ENCODE measurements around the gene PLA2G4D. TPM values are rescaled to one million over a fixed set of nuclear protein-coding genes. Genes with fewer than 3 reads are reported as not detected.

Gene PLA2G4D
- total and polyA plus RNA-seq, 2 donors (not counting 3 experiments of a cell fraction or from before 2014, with no cell fraction given) = not detected

DNA sequence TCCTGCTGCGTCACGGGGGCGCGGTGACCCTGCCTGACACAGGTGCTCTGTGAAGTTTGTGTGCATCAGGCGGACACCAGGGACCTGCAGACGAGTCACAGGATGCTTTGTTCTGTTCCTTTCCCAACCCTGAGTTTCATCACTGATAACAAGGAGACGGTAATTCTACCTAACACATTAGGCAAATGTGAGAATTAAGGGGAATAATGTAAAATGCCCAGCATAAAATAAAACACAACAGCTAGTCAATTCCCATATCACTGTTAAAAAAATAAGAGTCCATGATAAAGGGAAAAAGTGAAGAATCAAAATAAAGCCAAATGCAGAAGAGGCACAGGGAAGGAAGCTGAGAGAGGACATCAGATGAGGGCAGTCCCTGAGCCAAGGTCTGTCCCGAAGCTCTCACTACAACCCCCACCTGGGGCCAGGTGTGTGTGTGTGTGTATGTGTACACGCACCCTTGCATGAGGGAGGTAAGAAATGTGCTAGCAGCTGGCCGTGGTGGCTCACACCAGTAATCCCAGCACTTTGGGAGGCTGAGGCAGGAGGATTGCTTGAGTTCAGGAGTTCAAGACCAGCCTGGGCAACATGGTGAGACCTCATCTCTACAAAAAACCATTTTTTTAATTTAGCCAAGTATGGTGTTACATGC is 27.5 kb downstream of the PLA2G4D start:
- FAIRE-seq (no peak), DNase-seq (ENCODE audit: low read depth, low spot score) (no peak)
- no peaks in the 10 kb centered on the region for H3K27me3 ChIP-seq (ENCODE audit: control insufficient read depth in 2 of 2, insufficient read depth in 2 of 2, low read length in 2 of 2)
- H3K79me2 ChIP-seq (ENCODE audit: control insufficient read depth, insufficient read depth, low read length) = no peaks in the 10 kb centered on the region
- H3K36me3 ChIP-seq (ENCODE audit: control insufficient read depth in 2 of 2, extremely low read depth in 1 of 2, insufficient read depth in 2 of 2, low read length in 2 of 2) = no peaks in the 10 kb centered on the region
- dilution Hi-C loops (cut with MboI; ENCODE audit: extremely low pct_ligation_motif_present, low sequenced_read_pairs) (no loop called here), intact Hi-C loops (cut with micrococcal nuclease) (loop anchor here (1.0 to 5.0 kb wide), 3 partner anchors 17 to 405 kb away; no protein-coding TSS in a partner anchor)
- H3K9me1 ChIP-seq (replicated peaks; ENCODE audit: control insufficient read depth, extremely low read depth, insufficient read depth, low read length) = no peaks in the 10 kb centered on the region
- ChIA-PET CTCF (interaction anchor here (0.7 to 7.9 kb wide), 10 partner anchors 11 to 1219 kb away, joined by 3 to 96 read pairs (median 6); no protein-coding TSS in a partner anchor), POLR2A (no interaction called here)
- no peak overlapping the region for H2AFZ ChIP-seq (ENCODE audit: low read depth, low read length)
- H3K4me3 ChIP-seq (replicated peaks in 1 of 3; ENCODE audit: insufficient read depth in 1 of 3, low read depth in 1 of 3, low read length in 3 of 3) = no peak overlapping the region
- no peak overlapping the region for H3K9ac ChIP-seq (replicated peaks; ENCODE audit: extremely low read depth, insufficient read depth, low read length)
- no peaks in the 10 kb centered on the region for H3K4me1 ChIP-seq (ENCODE audit: control insufficient read depth, extremely low read depth, insufficient read depth, low read length)
- no TSS peak for BruUV-seq (replicated peaks)
- H4K20me1 ChIP-seq (replicated peaks; ENCODE audit: control insufficient read depth, extremely low read depth, insufficient read depth, low read length) = no peaks in the 10 kb centered on the region
- H3K9me3 ChIP-seq (replicated peaks; ENCODE audit: control insufficient read depth, insufficient read depth, low read length) = no peaks in the 10 kb centered on the region
- TF ChIP-seq, protein P1, sequence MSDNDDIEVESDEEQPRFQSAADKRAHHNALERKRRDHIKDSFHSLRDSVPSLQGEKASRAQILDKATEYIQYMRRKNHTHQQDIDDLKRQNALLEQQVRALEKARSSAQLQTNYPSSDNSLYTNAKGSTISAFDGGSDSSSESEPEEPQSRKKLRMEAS (IDR thresholded peaks at IDR 0.05; ENCODE audit: insufficient read depth, insufficient read length) = no peak
- TF ChIP-seq POLR2A (IDR thresholded peaks at IDR 0.05; ENCODE audit: low read depth, low read length) (no peak), MYC (IDR thresholded peaks at IDR 0.05; ENCODE audit: low read depth, low read length) (no peak), GATA2 (IDR thresholded peaks at IDR 0.05; ENCODE audit: insufficient read depth, insufficient read length, low read depth, low read length) (no peak), EZH2 (IDR thresholded peaks at IDR 0.05; ENCODE audit: borderline replicate concordance, low read depth, low read length, severe bottlenecking) (no peak), FOS (IDR thresholded peaks at IDR 0.05; ENCODE audit: borderline replicate concordance, insufficient read depth, low read length) (no peak), JUN (IDR thresholded peaks at IDR 0.05; ENCODE audit: borderline replicate concordance, insufficient read depth, insufficient read length, low read depth) (no peak)
- TF ChIP-seq, protein P2, sequence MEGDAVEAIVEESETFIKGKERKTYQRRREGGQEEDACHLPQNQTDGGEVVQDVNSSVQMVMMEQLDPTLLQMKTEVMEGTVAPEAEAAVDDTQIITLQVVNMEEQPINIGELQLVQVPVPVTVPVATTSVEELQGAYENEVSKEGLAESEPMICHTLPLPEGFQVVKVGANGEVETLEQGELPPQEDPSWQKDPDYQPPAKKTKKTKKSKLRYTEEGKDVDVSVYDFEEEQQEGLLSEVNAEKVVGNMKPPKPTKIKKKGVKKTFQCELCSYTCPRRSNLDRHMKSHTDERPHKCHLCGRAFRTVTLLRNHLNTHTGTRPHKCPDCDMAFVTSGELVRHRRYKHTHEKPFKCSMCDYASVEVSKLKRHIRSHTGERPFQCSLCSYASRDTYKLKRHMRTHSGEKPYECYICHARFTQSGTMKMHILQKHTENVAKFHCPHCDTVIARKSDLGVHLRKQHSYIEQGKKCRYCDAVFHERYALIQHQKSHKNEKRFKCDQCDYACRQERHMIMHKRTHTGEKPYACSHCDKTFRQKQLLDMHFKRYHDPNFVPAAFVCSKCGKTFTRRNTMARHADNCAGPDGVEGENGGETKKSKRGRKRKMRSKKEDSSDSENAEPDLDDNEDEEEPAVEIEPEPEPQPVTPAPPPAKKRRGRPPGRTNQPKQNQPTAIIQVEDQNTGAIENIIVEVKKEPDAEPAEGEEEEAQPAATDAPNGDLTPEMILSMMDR (IDR thresholded peaks at IDR 0.05; ENCODE audit: extremely low read depth in 1 of 2, insufficient read depth in 1 of 2, low read depth in 1 of 2, low read length in 2 of 2) = no peak
- H3K27ac ChIP-seq (ENCODE audit: insufficient read depth, low read depth, low read length) = no peak overlapping the region
- H3K4me2 ChIP-seq (ENCODE audit: insufficient read depth, low read length) = no peak overlapping the region
